Activated CD4-positive, CD25-positive, alpha-beta regulatory T cell treated with anti-CD3 and anti-CD28 coated beads, Interleukin-2, amount 50 U/mL, for 16 hours (primary cell): Measurements from ENCODE around the gene MMP14.
"Not testable (repeated sequence)": the region's sequence is repeated elsewhere in the genome, so short reads cannot be mapped to it uniquely, and the experiment has no call there.

ENCODE experiments used
- DNase-seq: peaks from one replicate; pipeline ENCODE4 v3.0.0-alpha.2; 2020; ENCODE audit warnings: low read depth, low spot score

Gene MMP14

DNA sequence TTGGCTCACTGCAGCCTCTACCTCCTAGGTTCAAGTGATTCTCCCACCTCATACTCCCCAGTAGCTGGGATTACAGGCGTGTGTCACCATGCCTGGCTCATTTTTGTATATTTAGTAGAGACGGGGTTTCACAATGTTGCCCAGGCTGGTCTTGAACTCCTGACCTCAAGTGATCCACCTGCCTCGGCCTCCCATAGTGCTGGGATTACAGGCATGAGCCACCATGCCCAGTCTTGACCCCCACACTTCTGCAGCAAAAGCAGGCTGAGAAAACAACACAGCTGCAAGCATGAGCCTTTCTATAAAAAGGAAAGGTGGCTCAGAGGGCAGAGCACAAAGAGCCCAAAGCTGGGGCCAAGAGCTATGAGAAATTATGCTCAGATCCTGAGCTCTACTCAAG lies 24.0 kb downstream of the MMP14 start:
- not testable (repeated sequence) for DNase-seq

DNA sequence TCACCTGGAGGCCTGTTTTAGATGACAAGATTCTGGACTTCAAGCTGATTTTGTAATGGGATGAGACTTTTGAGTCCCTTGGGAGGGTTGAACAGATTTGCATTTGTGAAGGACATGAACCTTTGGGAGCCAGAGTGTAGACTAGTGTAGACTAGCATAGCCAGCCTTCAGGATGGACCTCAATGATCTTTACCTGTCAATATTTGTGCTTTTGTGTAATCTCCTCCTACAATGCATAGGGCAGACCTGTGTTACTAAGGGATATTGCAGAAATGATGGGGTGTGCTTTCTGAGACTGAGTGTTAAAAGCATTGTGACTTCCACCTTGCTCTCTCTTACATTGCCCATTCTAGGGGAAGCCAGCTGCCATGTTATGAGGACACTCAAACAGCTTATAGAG lies 25.3 kb downstream of the MMP14 start:
- no peak for DNase-seq

DNA sequence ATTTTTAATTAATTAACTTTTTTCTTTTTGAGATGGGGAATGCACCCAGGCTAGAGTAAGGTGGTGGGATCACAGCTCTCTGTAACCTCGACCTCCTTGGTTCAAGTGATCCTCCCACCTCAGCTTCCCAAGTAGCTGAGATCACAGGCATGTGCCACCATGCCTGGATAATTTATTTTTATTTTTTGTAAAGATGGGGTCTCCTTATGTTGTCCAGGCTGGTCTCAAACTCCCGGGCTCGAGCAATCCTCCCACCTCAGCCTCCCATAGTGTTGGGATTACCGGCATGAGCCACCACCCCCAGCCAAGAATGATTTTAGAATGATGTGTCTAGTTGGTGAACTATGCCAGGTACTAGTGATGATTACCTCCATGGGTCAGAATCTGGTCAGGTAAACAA lies 28.6 kb downstream of the MMP14 start:
- no peak for DNase-seq

DNA sequence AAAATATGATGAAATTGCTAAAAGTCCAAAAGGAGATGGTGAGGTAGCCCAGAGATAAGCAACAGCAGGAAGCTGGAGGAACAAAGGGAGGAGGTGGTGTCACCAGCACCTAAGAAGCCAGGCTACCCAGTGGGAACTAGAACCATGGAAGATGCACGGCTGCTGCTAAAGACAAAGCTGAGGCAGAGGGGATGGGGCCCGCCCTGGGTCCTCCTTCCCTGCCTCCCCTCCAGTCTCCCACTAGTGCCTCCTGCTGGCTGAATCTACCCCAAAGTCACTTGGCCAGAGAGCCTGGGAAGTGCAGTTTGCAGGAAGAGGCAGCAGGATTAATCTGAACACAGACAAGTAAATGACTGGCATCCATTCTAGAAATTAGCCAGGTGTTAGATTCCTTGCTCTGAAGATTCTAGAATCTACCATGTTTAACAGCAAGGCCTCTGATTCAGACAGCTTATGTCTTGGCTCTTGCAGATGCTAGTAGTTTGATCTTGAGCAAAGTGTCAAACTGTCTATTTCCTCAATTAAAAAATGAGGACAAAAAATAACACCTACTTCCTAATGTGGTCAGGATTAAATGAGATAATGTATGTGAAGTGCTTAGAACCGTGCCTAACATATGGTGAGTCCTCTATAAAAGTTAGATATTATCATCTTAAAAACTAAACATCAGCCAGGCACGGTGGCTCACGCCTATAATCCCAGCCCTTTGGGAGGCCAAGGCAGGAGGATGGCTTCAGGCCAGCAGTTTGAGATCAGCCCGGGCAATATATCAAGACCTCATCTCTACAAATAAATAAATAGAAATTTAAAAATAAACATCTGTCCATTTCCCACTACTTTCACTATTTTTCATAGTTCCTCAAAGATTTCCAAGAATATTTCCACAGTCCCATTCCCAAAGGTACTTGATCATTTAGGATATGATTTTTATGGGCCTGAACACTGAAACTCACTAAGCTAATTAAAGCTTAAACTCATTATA lies 29.3 kb downstream of the MMP14 start:
- DNase-seq = no peak

DNA sequence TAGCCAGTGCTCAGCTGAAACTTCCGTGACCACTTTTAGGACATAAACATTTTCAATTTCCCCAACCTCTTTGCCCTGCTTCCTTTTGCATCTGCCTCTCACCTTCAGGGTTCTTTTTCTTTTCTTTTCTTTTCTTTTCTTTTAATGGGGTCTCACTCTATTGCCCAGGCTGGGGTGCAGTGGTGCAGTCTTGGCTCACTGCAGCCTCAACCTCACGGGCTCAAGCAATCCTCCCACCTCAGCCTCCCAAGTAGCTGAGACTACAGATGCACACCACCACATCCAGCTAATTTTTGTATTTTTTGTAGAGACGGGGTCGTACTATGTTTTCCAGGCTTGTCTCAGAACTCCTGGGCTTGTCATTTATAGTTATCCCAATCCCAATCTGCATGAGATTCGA lies 30.5 kb downstream of the MMP14 start:
- no peak for DNase-seq

DNA sequence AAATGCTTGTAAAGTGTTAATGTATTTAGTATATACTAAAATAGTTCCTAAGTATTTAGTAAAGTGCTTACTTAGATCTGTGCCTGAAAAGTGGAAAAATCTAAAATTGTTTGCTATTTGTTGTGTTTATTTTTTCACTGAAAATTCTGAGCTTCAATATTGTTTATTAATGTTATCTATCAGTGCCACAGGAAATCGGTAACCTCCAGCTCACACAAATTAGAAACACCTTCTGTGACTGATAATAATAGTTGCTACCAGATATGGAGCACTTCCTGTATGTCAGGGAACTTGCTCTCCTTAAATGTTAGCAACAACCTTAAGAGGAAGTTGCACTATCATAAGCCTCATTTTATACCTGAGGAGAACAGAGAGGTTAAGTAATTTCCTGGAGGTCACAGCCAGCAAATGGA lies 34.4 kb downstream of the MMP14 start:
- no peak for DNase-seq

DNA sequence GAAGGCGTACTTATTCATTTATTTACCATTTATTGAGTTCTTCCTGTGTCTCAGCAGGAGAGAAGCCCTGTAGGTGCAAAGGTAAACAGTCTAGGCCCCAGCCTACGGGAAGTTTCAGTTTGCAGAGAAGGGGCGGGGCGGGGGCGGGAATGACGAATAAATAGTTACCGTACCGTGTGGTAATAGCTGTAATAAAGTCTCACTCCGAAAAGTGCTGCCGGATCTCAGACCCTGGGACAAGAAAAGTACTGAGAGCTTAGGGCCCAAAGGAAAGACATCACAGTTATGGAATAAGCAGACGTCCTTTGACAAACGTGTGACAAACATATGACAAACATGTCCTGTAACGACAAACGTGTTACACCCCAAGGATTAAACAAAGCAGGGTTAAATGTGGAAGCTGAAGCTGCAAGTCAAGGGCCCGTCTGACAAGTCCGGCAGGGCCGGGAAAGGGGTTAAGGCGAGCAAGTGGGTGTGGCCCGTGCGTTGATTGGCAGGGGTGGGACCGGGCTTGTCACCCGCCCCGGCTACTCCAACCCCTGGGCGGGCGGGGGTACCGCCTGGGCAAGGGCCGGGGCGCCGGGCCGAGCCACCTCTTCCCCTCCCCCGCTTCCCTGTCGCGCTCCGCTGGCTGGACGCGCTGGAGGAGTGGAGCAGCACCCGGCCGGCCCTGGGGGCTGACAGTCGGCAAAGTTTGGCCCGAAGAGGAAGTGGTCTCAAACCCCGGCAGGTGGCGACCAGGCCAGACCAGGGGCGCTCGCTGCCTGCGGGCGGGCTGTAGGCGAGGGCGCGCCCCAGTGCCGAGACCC lies 35.0 kb downstream of the MMP14 start, which contains the start of gene LRP10:
Gene LRP10 (plus strand): TSS at position 517 of the 809 bp plus-strand sequence. CDS start 564 bp downstream, outside the sequence.
- DNase-seq = peak; percentile 54

DNA sequence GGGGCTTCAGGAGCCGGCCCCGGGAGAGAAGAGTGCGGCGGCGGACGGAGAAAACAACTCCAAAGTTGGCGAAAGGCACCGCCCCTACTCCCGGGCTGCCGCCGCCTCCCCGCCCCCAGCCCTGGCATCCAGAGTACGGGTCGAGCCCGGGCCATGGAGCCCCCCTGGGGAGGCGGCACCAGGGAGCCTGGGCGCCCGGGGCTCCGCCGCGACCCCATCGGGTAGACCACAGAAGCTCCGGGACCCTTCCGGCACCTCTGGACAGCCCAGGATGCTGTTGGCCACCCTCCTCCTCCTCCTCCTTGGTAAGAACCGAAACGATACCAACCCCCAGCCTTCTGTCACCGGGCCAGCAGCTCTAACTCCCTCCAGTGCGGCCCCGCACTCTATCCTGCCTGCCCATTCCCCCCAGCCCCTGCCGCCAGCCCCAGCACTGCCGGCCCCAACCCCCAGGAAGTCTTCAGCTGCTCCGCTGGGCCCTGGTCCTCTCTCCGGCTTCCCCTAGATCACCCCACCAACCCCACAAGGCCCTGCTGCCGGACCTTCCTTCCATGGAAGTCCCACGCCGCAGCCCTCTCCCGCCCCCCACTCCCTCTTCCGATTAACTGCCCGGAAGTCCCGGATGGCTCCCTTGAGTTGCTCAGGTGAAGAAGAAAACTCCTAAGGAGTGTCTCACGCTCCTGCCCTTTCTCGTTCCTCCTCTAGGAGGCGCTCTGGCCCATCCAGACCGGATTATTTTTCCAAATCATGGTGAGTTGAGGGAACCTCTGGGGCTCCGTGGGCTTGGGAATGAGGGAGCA lies 35.8 kb downstream of the MMP14 start:
- peak; percentile 56 for DNase-seq

DNA sequence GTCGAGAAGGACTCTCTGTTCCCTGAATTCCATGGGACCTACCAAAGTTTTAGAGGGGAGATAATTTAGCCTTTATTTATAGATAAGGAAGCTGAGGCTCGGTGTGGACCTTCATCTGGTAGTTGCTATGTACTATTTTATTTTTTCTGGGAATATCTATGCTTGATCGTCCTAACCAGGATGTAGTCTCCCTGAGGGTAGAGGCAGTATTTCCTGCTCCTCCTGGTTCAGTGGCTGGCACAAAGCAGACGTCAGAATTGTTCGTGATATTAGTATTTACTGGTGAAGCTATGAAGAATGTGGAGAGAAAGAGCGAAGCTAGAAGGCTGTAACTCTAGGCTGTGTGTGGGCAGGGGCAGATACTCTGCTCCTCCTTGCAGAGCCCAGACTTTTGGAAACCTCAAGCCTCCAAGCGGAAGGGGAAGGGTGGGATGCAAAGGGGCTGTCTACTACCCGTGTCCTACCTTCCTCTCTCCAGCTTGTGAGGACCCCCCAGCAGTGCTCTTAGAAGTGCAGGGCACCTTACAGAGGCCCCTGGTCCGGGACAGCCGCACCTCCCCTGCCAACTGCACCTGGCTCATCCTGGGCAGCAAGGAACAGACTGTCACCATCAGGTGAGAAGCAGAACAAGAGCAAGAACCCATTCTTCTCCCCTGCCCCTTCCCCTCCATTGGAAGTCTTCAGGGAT lies 36.6 kb downstream of the MMP14 start:
- no peak for DNase-seq

DNA sequence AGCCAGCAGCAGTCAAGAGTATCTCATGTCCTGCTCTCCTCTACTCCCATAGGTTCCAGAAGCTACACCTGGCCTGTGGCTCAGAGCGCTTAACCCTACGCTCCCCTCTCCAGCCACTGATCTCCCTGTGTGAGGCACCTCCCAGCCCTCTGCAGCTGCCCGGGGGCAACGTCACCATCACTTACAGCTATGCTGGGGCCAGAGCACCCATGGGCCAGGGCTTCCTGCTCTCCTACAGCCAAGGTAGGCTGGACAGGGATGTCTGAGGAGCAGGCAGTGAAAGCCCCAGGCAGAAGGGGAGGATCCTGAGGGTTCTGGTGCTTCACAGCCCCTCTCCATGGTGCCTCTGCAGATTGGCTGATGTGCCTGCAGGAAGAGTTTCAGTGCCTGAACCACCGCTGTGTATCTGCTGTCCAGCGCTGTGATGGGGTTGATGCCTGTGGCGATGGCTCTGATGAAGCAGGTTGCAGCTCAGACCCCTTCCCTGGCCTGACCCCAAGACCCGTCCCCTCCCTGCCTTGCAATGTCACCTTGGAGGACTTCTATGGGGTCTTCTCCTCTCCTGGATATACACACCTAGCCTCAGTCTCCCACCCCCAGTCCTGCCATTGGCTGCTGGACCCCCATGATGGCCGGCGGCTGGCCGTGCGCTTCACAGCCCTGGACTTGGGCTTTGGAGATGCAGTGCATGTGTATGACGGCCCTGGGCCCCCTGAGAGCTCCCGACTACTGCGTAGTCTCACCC lies 38.8 kb downstream of the MMP14 start:
- no peak for DNase-seq

DNA sequence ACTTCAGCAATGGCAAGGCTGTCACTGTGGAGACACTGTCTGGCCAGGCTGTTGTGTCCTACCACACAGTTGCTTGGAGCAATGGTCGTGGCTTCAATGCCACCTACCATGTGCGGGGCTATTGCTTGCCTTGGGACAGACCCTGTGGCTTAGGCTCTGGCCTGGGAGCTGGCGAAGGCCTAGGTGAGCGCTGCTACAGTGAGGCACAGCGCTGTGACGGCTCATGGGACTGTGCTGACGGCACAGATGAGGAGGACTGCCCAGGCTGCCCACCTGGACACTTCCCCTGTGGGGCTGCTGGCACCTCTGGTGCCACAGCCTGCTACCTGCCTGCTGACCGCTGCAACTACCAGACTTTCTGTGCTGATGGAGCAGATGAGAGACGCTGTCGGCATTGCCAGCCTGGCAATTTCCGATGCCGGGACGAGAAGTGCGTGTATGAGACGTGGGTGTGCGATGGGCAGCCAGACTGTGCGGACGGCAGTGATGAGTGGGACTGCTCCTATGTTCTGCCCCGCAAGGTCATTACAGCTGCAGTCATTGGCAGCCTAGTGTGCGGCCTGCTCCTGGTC lies 39.4 kb downstream of the MMP14 start:
- DNase-seq = no peak

DNA sequence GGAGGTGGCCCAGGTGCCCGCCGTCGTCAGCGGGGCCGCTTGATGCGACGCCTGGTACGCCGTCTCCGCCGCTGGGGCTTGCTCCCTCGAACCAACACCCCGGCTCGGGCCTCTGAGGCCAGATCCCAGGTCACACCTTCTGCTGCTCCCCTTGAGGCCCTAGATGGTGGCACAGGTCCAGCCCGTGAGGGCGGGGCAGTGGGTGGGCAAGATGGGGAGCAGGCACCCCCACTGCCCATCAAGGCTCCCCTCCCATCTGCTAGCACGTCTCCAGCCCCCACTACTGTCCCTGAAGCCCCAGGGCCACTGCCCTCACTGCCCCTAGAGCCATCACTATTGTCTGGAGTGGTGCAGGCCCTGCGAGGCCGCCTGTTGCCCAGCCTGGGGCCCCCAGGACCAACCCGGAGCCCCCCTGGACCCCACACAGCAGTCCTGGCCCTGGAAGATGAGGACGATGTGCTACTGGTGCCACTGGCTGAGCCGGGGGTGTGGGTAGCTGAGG lies 40.7 kb downstream of the MMP14 start:
- DNase-seq = no peak

DNA sequence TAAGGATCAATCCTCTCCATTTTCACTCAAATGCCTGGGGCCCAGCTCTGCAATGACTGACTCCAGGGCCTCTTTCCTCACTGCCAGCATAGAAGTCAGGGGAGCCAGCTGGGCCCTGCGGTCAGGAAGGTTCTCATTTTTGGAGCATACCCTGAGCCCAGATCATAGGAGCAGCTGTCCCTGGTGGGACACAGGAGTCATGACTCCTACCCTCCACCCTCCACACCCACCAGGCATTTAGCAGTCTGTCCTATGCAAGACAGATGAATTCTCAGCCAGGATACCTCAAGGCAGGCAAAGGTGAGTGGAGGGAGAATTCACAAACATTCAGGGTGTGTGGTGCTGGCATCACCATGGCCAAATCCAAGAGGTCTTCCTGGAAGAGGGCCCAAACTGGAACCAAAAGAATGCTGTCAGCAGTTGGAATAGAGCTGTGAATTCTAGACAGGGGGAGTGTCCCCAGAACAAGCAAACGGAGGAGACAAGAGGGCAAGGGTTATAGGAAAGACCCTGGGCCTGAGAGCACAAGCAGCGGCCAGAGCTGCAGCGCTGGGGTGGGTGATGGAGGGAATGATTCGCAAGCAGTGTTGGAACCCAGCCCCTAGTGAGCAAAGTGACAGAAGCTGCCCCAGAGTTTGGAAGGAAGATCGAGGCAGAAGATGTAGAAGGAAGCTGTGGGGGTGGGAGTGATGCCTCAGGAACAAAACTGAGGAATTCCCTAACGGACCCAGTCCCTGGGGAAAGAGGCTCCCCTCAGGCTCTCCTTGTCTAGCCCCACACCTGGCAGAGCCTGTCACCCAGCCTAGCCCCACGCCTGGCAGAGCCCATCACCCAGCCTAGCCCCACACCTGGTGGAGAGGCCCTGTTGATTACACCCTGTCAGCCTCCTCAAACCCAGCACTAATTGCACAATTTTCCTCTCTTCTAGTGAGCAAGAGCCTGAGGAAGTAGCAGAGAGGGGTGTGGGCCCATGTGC lies 42.2 kb downstream of the MMP14 start:
- no peak for DNase-seq

DNA sequence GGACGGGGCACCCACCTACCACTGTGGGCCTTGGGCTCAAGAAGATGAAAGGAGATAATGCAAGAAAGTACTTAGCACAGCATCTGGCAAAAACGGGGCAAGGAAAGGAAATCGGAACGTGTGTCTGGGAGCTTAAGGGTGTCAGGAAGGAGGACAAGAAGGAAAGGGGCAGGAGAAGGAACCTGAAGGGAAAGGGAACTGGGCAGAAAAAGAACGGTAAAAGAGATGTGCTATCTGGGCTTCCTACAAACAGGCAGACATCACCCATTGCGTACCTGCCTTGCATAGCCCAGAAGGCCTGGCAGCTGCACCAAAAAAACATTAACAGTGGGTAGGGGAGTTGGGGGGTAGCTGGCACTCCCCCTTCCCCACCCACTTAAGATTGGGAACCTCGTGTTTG lies 45.7 kb downstream of the MMP14 start:
- no peak for DNase-seq

DNA sequence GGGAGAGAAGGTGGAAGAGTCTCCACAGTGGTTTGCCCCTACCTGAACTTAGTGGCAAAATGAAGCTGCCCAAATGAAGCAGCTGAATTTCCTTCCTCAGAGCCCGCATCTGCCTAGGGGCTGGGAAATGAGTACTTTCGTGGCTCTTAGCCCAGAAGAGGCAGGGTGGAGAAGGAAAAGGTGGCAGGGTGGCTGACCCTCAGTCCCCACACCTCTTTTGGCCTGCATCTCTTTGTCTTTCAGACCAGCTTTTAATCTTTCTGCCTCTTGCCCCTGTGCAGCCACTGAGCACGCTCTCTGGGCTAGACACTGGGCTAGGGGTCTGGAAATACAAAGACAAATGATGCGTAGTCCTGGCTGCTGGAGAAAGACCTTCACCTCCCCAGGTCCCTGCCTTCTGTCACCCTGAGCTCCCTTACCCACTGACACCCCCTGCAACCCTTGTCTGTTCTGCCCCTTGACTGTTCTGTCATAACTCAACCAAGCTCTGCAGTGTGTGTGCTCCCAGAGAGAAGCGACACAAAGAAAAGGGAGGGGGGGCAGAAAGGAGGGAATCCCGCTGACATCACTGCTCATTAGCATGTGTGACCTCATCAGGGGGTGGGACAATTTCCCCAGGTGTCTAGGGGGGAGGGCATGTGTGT lies 46.3 kb downstream of the MMP14 start:
- no peak for DNase-seq

DNA sequence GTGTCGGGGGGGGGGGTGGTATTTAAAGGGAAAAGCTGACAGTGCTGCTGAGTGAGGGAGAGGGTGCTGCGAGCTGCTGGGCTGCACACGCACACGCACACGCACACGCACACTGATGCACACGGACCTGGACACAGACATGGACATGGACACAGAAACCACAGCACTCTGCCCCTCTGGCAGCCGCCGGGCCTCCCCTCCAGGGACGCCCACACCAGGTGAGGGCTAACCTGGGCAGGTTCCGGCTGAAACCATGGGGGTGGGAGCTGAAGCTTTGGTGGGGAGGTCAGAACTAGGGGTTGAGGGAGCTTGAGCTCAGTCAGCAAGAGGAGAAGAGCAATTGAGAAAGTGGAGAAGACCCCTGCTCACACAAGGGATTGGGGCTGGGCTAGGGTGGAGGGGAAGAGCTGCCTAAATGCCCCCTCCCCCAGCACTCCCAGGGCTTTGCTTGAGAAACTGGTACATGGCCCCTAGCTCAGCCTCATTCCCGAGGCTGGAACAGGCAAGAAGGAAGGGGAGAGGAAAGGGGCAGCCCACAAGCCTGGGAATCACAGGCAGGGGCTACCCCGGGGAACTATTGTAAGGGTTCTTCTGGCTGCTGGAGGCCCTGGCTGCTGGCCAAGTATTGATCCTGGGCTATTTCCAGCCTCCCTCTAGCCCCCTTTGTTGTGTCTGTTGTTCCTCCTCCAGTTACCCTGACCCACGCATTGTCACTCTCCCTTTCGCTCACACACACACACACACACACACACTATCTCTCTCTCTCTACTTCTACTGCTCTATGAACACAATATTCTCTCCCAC lies 47.0 kb downstream of the MMP14 start, which contains the start of gene REM2:
Gene REM2 (plus strand): TSS at position 50 of the 804 bp plus-strand sequence. CDS start 66 bp downstream, at position 116.
- no peak for DNase-seq
